Right atrium auricular region (tissue), 2 donors: ENCODE data around the gene SHROOM2. TPM values are rescaled to one million over a fixed set of nuclear protein-coding genes. Genes with fewer than 3 reads are reported as not detected.

Source experiments
- DNase-seq: peaks from one replicate; pipeline ENCODE4 v3.0.0-alpha.2; 2019; ENCODE audit warnings: low spot score
- H3K27ac ChIP-seq, 2 donors: fragments of 200-600 bp; sonication (generic); 1 replicate in 1 of 2; 2 replicates in 1 of 2; pipeline ENCODE4 v1.5.1; 2016 to 2019
- H3K27me3 ChIP-seq, 2 donors: fragments of 200-600 bp; sonication (generic); one replicate each; pipeline versions ENCODE4 v1.5.1 to v1.6.0; 2017 to 2019
- H3K36me3 ChIP-seq: fragments of 200-600 bp; sonication (generic); one replicate; pipeline ENCODE4 v1.5.1; 2016
- H3K4me1 ChIP-seq, 2 donors: fragments of 200-600 bp; sonication (generic); one replicate each; pipeline versions ENCODE4 v1.5.1 to v1.6.0; 2017 to 2019
- H3K4me3 ChIP-seq, 2 donors: fragments of 200-600 bp; sonication (generic); 1 replicate in 1 of 2; 2 replicates in 1 of 2; pipeline ENCODE4 v1.5.1; 2017 to 2019; ENCODE audit warnings: mild to moderate bottlenecking in 1 of 2, moderate library complexity in 1 of 2
- H3K9me3 ChIP-seq, 2 donors: fragments of 200-600 bp; sonication (generic); one replicate each; pipeline ENCODE4 v1.5.1; 2019
- total RNA-seq, 2 donors: library from RNA; depleted of rRNA; stranded (reverse); fragments of >200 nt; gene quantifications; one replicate each; pipeline ENCODE4 v1.1.0, GENCODE V29; 2016
- TF ChIP-seq, protein P1 (sequence below), 2 donors: fragments of 200-600 bp; sonication (generic); IDR thresholded peaks; one replicate each; pipeline ENCODE4 v1.5.1; 2019; ENCODE audit warnings: antibody characterized with exemption in 2 of 2

SHROOM2 gene
- total RNA-seq, 2 donors from 2014 or later: 2.7 to 6.4 TPM

GRCh38 chrX:9772943-9773342 is 13.3 kb upstream of the SHROOM2 start:
- H3K9me3 ChIP-seq: no peaks in the 10 kb centered on the region
- TF ChIP-seq, protein P1, sequence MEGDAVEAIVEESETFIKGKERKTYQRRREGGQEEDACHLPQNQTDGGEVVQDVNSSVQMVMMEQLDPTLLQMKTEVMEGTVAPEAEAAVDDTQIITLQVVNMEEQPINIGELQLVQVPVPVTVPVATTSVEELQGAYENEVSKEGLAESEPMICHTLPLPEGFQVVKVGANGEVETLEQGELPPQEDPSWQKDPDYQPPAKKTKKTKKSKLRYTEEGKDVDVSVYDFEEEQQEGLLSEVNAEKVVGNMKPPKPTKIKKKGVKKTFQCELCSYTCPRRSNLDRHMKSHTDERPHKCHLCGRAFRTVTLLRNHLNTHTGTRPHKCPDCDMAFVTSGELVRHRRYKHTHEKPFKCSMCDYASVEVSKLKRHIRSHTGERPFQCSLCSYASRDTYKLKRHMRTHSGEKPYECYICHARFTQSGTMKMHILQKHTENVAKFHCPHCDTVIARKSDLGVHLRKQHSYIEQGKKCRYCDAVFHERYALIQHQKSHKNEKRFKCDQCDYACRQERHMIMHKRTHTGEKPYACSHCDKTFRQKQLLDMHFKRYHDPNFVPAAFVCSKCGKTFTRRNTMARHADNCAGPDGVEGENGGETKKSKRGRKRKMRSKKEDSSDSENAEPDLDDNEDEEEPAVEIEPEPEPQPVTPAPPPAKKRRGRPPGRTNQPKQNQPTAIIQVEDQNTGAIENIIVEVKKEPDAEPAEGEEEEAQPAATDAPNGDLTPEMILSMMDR (IDR thresholded peaks at IDR 0.05): no peak

DNA sequence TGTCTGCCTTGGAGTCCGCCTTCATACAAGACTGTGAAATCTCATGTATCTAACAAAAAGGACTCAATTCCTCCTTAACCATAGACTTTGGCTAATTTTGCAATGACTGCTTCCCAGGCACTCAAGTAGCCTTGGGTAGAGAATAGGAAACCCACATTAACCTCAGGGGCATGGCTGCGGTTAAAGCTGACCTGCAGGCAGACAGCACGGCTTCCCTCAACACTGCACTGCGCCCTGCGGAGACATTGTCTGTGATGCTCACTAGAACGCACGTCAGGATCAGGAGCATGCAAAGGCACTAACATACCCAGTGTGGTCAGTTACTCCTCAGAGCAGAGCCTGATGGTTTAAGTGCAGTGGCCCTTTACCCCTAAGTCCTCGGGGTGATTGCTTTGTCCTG is 10.3 kb upstream of the SHROOM2 start:
- H3K4me3 ChIP-seq: no peak overlapping the region
- H3K9me3 ChIP-seq: no peaks in the 10 kb centered on the region
- H3K36me3 ChIP-seq: no peaks in the 10 kb centered on the region
- no peak for DNase-seq
- no peaks in the 10 kb centered on the region for H3K27me3 ChIP-seq
- H3K27ac ChIP-seq: no peak overlapping the region
- TF ChIP-seq, protein P1 (IDR thresholded peaks at IDR 0.05): no peak
- H3K4me1 ChIP-seq: no peaks in the 10 kb centered on the region

More at GRCh38 chrX:9772943-9773342, 13.3 kb upstream of the SHROOM2 start:
- H3K27me3 ChIP-seq: no peaks in the 10 kb centered on the region
- no peaks in the 10 kb centered on the region for H3K36me3 ChIP-seq
- H3K4me1 ChIP-seq: no peaks in the 10 kb centered on the region
- H3K4me3 ChIP-seq: no peak overlapping the region
- H3K27ac ChIP-seq: no peak overlapping the region
- no peak for DNase-seq

- Histone ChIP-seq H3K27ac (no peak overlapping the region), H3K36me3 (no peaks in the 10 kb centered on the region), H3K27me3 (peaks cover 0 to 5% of the 10 kb centered on the region in 2 donors), H3K9me3 (no peaks in the 10 kb centered on the region), H3K4me1 (no peaks in the 10 kb centered on the region), H3K4me3 (no peak overlapping the region)
- TF ChIP-seq, protein P1 (IDR thresholded peaks at IDR 0.05): no peak
- DNase-seq: no peak
Observed at GRCh38 chrX:9781941-9782340, 4.3 kb upstream of the SHROOM2 start.

DNA sequence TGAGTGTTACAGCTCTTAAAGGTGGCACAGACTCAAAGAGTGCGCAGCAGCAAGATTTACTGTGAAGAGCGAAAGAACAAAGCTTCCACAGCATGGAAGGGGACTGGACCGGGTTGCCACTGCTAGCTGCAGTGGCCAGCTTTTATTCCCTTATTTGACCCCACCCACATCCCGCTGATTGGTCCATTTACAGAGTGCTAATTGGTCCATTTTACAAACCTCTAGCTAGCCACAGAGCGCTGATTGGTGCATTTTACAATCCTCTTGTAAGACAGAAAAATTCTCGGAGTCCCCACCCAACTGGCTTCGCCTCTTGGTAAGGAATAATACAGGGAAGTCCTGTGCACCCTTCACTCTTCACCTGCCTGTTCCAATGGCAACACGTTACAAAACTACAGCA is 1.9 kb upstream of the SHROOM2 start:
- Histone ChIP-seq H3K27ac (no peak overlapping the region), H3K27me3 (peaks cover 0 to 5% of the 10 kb centered on the region in 2 donors), H3K4me1 (no peaks in the 10 kb centered on the region), H3K9me3 (no peaks in the 10 kb centered on the region), H3K4me3 (no peak overlapping the region), H3K36me3 (no peaks in the 10 kb centered on the region)
- DNase-seq: no peak
- TF ChIP-seq, protein P1 (IDR thresholded peaks at IDR 0.05): no peak

DNA sequence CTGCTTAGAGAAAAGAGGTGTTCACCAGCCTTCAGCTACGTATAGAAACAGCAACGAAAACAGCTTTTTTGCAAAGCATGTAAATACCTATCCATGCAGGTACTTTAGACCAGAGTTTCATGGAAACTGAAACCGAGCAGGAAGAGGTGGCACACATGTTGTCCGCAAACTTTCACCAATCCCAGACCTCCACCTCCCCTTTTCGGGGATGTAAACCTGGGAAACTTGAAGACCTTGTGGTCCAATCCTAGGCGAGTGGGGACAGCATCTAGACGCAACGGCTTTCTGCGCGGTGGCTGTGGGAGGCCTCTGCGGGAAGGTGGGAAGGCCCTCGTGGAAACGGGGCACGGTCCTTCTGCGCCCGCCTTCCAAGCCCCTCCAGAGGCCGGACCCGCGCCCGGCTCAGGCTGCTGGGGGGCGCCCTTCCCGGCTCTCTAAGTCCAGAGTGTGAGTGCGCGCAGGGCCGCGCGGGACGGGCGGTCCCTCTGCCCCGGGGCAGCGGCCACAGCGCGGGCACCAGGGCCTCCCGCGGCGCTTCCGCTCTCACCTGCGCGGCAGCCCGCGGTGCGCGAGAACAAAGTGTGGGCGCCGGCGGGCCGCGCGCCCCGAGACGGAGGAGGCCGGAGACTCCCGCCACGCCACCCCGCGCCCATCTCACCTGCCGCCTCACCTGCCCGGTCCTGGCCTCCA is 830 bp upstream of the SHROOM2 start:
- Histone ChIP-seq H3K27ac (no peak overlapping the region), H3K4me1 (no peaks in the 10 kb centered on the region), H3K4me3 (peak overlapping the region; percentile 23 to 45), H3K36me3 (no peaks in the 10 kb centered on the region), H3K27me3 (peaks cover 0 to 5% of the 10 kb centered on the region in 2 donors), H3K9me3 (no peaks in the 10 kb centered on the region)
- TF ChIP-seq, protein P1 (IDR thresholded peaks at IDR 0.05): no peak
- no peak for DNase-seq
